Uterus (tissue), 2 donors: ENCODE results near the gene ERCC5.

ENCODE experiments used
- CTCF ChIP-seq, 4 experiments: fragments of 200-600 bp in 2 of 4; fragments of 450-650 bp in 2 of 4; sonication (generic) in 2 of 4; IDR thresholded peaks; one replicate each; pipeline ENCODE4 v1.5.1; 2016 to 2019; ENCODE audit warnings: antibody characterized with exemption in 4 of 4, mild to moderate bottlenecking in 2 of 4, moderate library complexity in 1 of 4
- POLR2A ChIP-seq, 2 donors: fragments of 450-650 bp; IDR thresholded peaks; one replicate each; pipeline ENCODE4 v1.6.1; 2016; ENCODE audit warnings: antibody characterized with exemption in 2 of 2, mild to moderate bottlenecking in 1 of 2, moderate library complexity in 1 of 2

DNA sequence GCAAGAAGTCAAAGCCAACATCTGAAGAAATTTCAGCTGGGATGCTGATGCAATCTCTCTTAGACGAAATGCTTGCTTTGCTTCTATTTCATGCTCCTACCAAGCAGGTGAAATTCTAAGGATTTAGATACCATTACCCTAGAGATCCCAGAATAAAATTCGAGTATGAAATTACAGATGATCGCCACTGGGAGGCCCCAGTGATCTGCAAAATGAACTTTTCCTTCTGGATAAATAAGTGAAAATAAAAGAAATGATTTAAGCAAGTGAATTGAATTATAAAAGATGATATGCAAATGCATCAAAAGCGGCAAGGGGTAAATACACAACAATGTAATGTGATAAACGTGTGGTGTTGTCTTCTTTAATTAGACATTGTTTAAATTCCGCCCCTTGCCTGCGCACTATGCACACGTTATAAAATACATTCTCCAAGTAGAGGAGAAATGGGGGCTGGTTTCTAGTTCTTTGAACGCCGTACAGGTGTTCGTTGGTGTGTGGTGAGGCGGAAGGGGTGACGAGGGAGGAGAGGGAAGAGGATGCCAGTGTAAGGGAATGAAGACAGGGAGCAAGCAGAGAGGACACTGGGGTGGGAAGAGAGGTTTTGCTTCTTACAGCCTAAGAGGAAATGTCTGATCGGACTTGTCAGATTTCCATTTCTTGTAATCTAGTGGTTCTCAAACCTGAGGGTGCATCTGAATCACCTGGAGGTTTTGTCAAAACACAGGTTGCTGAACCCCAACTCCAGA, 58.0 kb downstream of the ERCC5 start:
- TF ChIP-seq CTCF (IDR thresholded peaks at IDR 0.05) (peak in 1 of 4 experiments; percentile 13), POLR2A (IDR thresholded peaks at IDR 0.05) (no peak)
